AG20443 (cell line): ENCODE data around the gene ANKFN1.
A peak's percentile ranks its signal among the peaks of the same experiment; 100 is the strongest.

Experiments
- DNase-seq: peaks from one replicate; pipeline ENCODE4 v3.0.0; 2012; ENCODE audit warnings: low spot score, mixed read lengths

ANKFN1 gene

GRCh38 chr17:56499799-56500388, 346.6 kb downstream of the ANKFN1 start:
- DNase-seq = no peak

- no peak for DNase-seq
Observed at GRCh38 chr17:56502120-56502654, 348.9 kb downstream of the ANKFN1 start.

- no peak for DNase-seq
Observed at GRCh38 chr17:56505154-56505756, 352.0 kb downstream of the ANKFN1 start.

DNA sequence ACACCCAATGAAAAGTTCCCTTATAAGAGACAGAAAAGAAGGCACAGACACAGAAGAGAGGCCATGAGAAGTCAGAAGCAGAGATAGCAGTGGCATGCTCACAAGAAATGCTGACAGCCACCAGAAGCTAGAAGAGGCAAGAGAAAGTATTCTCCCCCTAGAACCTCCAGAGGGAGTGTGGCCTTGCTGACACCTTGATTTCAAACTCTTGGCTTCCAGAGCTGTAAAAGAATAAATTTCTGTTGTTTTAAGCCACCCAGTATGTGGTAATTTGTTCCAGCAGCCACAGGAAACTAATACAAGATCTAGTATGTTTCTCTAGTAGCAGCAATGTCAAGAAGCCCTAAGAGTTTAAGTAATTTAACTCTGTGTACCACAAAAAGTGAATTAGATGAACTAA, 353.1 kb downstream of the ANKFN1 start:
- no peak for DNase-seq

- no peak for DNase-seq
Observed at GRCh38 chr17:56510554-56511342, 357.5 kb downstream of the ANKFN1 start.

GRCh38 chr17:56514264-56514663, 361.0 kb downstream of the ANKFN1 start:
- no peak for DNase-seq

DNA sequence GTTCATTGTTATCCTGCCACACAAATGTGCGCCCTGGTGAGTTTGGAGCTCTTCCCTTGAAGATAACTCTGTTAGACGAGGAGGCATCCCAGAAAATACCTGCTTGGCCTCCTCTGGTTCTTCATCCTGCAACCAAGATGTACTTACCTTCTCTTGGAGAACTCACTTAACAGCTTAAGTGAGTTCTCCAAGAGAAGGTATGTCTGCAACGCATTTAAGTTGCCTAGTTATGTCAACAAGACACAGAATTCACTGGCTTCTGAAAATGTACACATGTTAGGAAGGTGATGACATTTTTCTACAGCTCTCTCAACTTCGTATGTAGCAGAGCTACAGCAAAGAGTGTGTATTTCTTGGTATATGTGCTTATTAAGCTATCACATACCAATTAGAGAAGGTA, 361.6 kb downstream of the ANKFN1 start:
- DNase-seq = no peak

GRCh38 chr17:56521414-56522141, 368.3 kb downstream of the ANKFN1 start:
- no peak for DNase-seq

- no peak for DNase-seq
Observed at GRCh38 chr17:56523042-56523441, 369.8 kb downstream of the ANKFN1 start.

DNA sequence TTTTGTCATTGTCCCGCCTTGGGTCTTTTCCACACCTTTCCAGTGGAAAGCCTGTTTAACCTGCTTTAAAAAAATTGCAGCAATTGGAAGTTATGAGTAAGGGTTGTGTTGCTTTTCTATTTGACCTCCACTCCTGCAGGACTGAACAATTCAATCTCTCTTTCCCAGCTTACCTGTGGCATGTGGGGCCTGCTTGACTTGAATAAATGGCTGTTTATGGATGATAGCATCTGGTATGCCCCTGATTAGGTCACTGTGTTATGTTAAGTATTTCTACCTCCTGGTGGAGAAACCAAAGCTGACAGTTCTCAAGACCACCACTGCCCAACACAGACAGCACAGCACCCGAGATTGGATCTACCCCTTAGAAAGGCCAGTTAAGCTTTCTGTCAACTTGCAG, 375.4 kb downstream of the ANKFN1 start:
- no peak for DNase-seq

GRCh38 chr17:56532926-56533325, 379.7 kb downstream of the ANKFN1 start:
- DNase-seq = no peak

GRCh38 chr17:56536766-56537165, 383.5 kb downstream of the ANKFN1 start:
- no peak for DNase-seq

DNA sequence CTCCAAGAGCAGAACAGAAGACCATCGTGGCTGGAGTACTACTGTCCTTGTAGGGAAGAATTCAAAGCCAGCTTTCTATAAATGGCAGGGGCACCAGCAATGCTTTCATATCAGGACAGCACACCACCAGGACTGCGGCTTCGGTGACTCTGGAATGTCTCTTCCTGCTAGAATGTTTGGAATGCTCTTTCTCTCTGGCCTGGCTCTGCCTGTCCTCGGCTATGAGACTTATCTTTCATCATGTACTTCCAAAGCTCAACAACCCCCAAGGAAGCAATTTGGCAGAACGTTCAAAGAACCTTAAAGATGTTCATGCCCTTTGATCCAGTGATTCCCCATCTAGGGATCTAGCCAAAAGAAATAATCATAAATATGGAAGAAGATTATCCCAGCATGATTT, 387.6 kb downstream of the ANKFN1 start:
- peak; percentile 21 for DNase-seq

GRCh38 chr17:56543280-56543679, 390.0 kb downstream of the ANKFN1 start:
- no peak for DNase-seq

DNA sequence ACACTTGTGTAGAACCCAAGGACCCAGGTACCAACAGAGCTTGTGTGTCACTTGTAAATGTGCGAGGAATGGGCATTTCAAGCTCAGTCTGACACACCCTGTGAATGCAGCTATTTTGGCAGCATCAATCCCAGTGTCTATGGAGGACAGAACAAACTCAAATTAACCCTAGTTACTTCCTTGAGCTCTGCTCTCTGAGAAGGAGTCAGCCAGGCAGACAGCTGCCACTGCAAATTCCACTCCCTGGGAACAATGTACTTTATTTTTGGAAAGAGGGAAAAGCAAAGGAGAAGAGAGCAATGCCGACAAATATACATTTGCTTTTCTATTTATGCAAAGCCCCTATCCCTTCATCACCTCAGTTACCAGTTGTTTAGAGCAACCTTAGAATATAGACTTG, 391.8 kb downstream of the ANKFN1 start:
- DNase-seq = no peak

- DNase-seq = no peak
Observed at GRCh38 chr17:56545930-56546329, 392.7 kb downstream of the ANKFN1 start.

GRCh38 chr17:56548661-56549060, 395.4 kb downstream of the ANKFN1 start:
- no peak for DNase-seq

DNA sequence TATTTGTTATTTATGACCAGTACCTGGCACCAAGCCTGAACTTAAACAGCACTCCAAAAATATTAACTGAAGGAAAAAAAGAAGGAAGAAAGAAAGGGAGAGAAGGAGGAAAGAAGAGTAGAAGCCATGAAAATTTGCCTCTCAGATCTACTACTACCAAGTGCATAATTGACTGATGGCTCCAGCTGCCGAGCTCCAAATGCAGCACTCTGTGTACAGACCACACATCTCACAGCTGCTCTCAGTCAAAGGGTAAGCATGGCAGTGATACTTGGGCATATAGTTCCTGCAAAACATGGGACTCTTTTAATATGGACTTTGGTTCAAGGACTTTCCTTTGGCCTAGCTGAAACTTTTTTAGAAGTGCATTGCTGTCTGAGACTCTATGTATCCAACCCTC, 396.2 kb downstream of the ANKFN1 start:
- no peak for DNase-seq

- no peak for DNase-seq
Observed at GRCh38 chr17:56557682-56558081, 404.4 kb downstream of the ANKFN1 start.

DNA sequence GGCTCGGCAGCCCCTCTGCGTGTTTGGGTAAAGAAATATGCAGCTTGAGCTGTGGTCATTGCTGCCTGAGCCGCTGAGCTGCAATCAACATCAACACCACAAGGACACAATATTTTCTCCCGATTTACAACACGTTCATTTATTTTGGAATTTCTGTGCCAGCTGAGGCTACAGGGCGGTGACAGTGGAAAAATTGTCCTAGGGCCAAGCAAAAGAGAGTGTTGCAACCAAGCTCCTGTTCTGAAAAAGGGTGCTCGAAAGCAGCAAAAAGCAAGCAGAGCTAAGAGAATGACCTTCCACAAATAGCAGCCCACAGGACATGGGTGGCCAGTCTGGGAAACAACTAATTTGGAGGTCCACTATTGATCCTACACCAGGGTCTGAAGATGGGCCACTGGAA, 404.8 kb downstream of the ANKFN1 start:
- DNase-seq = peak; percentile 26
